A673 (cell line): ENCODE data around the gene SLC25A11. TPM values are rescaled to one million over a fixed set of nuclear protein-coding genes. Genes with fewer than 3 reads are reported as not detected.

Experiments used
- BruUV-seq: library from RNA; stranded (reverse); fragments of 400-500 nt; replicated peaks from 2 replicates; lab custom pipeline; 2021; lab: Mats Ljungman, UMichigan
- CTCF ChIA-PET: fragments of 300-600 bp; sonication (Branson Sonifier 250); formaldehyde crosslinking; loops from one replicate; lab custom pipeline; 2022; ENCODE audit warnings: antibody characterized with exemption; lab: Charles Lee
- POLR2A ChIA-PET: fragments of 300-600 bp; sonication (Branson Sonifier 250); formaldehyde crosslinking; loops from one replicate; lab custom pipeline; 2022; ENCODE audit warnings: antibody characterized with exemption; ENCODE audit not compliant: low non-redundant PET; lab: Charles Lee
- DNase-seq: peaks from one replicate; pipeline ENCODE4 v3.0.0-alpha.2; 2015; ENCODE audit warnings: low spot score
- H3K27ac ChIP-seq: fragments of 200-600 bp; sonication (generic); 2 replicates; pipeline ENCODE4 v1.5.1; 2016; ENCODE audit warnings: mixed run types, low read depth, mild to moderate bottlenecking, mixed read lengths, antibody characterized with exemption, low read length; ENCODE audit not compliant: poor library complexity, severe bottlenecking
- H3K27me3 ChIP-seq: fragments of 200-600 bp; sonication (generic); replicated peaks from 2 replicates; pipeline ENCODE4 v1.6.1; 2017; ENCODE audit warnings: mixed run types, low read depth, mild to moderate bottlenecking, mixed read lengths, antibody characterized with exemption, low read length; ENCODE audit not compliant: insufficient read depth, poor library complexity
- H3K36me3 ChIP-seq: fragments of 200-600 bp; sonication (generic); 2 replicates; pipeline ENCODE4 v1.6.1; 2016; ENCODE audit warnings: mixed run types, mild to moderate bottlenecking, mixed read lengths, antibody characterized with exemption, low read length; ENCODE audit not compliant: insufficient read depth, poor library complexity, severe bottlenecking
- H3K4me1 ChIP-seq: fragments of 200-600 bp; sonication (generic); 2 replicates; pipeline ENCODE4 v1.6.1; 2017; ENCODE audit warnings: mixed run types, mild to moderate bottlenecking, mixed read lengths, antibody characterized with exemption, low read length; ENCODE audit not compliant: insufficient read depth, poor library complexity, severe bottlenecking
- H3K4me3 ChIP-seq: fragments of 200-600 bp; sonication (generic); 2 replicates; pipeline ENCODE4 v1.5.1; 2016; ENCODE audit warnings: low read depth, mixed run types, mild to moderate bottlenecking, mixed read lengths, low read length; ENCODE audit not compliant: poor library complexity, severe bottlenecking
- H3K9me3 ChIP-seq: fragments of 200-600 bp; sonication (generic); 2 replicates; pipeline ENCODE4 v1.6.1; 2016; ENCODE audit warnings: mixed run types, low read depth, mild to moderate bottlenecking, mixed read lengths, antibody characterized with exemption, low read length; ENCODE audit not compliant: poor library complexity, severe bottlenecking
- EZH2 ChIP-seq: fragments of 200-600 bp; sonication (generic); IDR thresholded peaks from 2 replicates; pipeline ENCODE4 v1.6.1; 2017; ENCODE audit warnings: borderline replicate concordance, low read depth, mild to moderate bottlenecking, mixed read lengths, antibody characterized with exemption, low read length; ENCODE audit not compliant: poor library complexity, severe bottlenecking
- intact Hi-C: fragments of 100-400 bp; cut with micrococcal nuclease; formaldehyde crosslinking; loops from one replicate; pipeline ENCODE4 v1.10.0; 2022; ENCODE audit not compliant: unreplicated experiment
- total RNA-seq: library from RNA; stranded (reverse); gene quantifications from 2 replicates; pipeline ENCODE4 v1.2.3, GENCODE V29; 2021
- TF ChIP-seq, protein P1 (sequence below): fragments of 300-800, 200-600 bp; sonication (generic); conservative IDR thresholded peaks from 2 replicates; pipeline ENCODE4 v1.5.1; 2017; ENCODE audit warnings: low read depth, mild to moderate bottlenecking, antibody characterized with exemption, low read length, moderate library complexity, mixed read lengths

SLC25A11 gene
- total RNA-seq, 1 experiment from 2014 or later = 113 TPM

DNA sequence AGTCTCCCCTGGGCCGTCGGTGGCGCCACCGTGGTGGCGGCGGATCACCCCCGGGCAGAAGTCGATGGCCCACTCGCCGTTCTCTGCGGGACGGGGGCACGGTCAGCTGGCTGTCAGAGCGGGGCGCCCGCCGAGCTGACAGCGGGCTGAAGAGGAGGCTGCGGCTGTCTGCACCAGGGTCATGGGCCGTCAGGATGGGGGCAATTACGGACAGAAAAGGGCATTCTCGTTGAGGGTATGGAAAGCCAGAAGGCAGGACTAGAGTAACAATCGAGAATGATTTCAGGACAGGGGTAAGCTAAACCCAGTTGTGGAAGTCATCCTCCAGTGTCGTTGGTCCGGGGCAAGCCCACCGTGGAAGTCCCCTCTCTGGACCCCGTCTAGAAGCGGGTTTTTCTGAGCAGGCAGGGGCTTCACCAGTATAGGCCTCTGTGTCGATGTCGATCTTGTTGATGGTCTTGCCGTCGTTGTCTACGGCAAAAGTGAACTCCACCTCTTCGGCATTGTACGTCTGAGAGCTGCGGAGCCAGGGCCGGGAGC is 38.7 kb downstream of the SLC25A11 start:
- CTCF ChIA-PET = no interaction called here
- Histone ChIP-seq H3K4me1 (peaks cover 13% of the 10 kb centered on the region), H3K9me3 (no peaks in the 10 kb centered on the region), H3K27ac (no peak overlapping the region), H3K27me3 (no peaks in the 10 kb centered on the region), H3K4me3 (no peak overlapping the region), H3K36me3 (peaks cover 5% of the 10 kb centered on the region)
- DNase-seq = no peak
- TF ChIP-seq EZH2 = no peak
- TF ChIP-seq, protein P1, sequence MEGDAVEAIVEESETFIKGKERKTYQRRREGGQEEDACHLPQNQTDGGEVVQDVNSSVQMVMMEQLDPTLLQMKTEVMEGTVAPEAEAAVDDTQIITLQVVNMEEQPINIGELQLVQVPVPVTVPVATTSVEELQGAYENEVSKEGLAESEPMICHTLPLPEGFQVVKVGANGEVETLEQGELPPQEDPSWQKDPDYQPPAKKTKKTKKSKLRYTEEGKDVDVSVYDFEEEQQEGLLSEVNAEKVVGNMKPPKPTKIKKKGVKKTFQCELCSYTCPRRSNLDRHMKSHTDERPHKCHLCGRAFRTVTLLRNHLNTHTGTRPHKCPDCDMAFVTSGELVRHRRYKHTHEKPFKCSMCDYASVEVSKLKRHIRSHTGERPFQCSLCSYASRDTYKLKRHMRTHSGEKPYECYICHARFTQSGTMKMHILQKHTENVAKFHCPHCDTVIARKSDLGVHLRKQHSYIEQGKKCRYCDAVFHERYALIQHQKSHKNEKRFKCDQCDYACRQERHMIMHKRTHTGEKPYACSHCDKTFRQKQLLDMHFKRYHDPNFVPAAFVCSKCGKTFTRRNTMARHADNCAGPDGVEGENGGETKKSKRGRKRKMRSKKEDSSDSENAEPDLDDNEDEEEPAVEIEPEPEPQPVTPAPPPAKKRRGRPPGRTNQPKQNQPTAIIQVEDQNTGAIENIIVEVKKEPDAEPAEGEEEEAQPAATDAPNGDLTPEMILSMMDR = no peak
- POLR2A ChIA-PET = no interaction called here
- TSS peak; percentile 13 for BruUV-seq
- intact Hi-C loops = loop anchor here (5.0 kb wide), 1 partner anchor 169 kb away; the partner anchor contains the start of gene MED11

DNA sequence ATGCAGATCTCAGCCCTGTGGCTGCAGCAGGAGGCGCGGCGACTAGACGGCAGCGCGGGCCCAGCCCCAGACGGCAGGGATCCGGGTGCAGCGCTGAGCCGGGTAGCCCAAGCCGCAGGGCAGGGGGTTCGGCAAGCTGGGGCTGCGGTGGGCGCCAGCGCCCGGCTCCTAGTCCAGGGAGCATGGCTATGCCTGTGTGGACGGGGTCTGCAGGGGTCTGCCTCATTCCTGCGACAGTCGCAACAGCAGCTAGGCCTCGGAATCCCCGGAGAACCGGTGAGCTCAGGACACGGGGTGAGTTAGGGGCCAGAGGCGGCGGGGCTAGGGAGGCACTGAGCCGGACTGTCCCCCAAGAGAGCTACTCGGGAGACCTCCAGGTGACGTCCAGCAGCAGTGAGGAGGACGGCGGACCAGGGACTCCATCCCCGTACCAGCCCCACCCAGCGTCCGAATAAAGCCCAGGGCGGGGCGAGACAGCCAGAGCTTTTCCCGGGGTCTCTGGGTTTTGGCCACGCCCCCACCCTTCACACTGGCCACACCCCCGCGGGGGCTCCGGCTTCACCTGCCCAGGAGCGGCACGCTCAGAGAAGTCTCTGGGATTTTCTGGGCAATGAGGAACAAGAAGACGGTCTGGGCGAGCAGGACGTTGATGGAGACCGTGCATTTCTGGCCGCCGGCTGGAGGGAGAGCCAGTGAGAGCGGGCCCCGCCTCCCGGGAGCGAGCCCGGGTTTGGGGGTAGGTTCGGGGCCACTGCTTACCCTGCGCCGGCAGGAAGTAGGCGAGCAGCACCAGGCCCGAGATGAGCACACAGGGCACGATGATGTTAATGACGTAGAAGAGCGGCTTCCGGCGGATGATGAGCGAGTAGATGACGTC is 39.4 kb downstream of the SLC25A11 start:
- DNase-seq = no peak
- Histone ChIP-seq H3K27ac (peak overlapping the region; percentile 89), H3K9me3 (no peaks in the 10 kb centered on the region), H3K36me3 (peaks cover 7% of the 10 kb centered on the region), H3K4me1 (peaks cover 13% of the 10 kb centered on the region), H3K27me3 (no peaks in the 10 kb centered on the region), H3K4me3 (peak overlapping the region; percentile 52)
- CTCF ChIA-PET = no interaction called here
- POLR2A ChIA-PET = no interaction called here
- TF ChIP-seq, protein P1 = no peak
- TF ChIP-seq EZH2 = no peak
- no TSS peak for BruUV-seq
- intact Hi-C loops = loop anchor here (5.0 kb wide), 1 partner anchor 168 kb away; the partner anchor contains the start of gene MED11

DNA sequence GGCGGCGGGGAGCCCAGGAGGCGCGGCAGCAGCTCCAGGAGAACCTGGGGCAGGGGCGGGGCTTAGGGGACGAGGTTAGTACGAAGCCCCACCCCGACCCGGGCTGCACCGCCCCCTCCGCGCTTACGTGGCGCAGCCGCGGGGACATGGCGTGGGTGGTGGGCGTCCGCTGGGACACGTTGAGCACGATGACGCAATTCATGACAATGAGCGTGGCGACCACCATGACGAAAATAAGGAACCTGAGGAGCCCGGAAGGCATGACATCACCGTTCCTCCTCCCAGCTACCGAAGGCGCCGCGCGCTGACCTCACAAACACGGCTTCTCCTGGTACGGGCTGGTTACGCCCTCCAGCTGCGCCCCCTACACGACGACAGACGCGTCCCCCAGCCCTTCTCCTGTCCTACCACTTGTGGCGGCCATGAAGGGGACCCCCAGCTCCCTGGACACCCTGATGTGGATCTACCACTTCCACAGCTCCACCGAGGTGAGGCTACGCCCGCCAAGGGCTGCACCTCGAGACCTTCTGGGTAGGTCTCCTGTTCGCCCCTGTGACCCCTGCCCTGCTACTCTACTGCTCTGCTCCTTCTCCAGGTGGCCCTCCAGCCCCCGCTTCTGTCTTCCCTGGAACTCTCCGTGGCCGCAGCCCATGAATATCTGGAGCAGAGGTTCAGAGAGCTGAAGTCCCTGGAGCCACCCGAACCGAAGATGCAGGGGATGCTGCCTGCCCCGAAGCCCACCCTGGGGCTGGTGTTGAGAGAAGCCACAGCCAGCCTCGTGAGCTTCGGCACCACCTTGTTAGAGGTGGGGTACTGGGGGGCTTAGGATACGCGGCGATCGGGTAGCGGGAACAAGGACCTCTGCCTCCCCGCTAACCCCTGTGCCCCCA is 40.3 kb downstream of the SLC25A11 start, which contains the start of gene C17orf107:
C17orf107 (plus strand) TSS at position 196 of the 890 bp plus-strand sequence; CDS start at position 423, 227 bp downstream.
- Histone ChIP-seq H3K4me1 (peaks cover 13% of the 10 kb centered on the region), H3K4me3 (peak within 1 kb of the TSS; percentile 52), H3K27ac (peak within 1 kb of the TSS; percentile 89), H3K27me3 (no peaks in the 10 kb centered on the region), H3K9me3 (no peaks in the 10 kb centered on the region), H3K36me3 (peaks cover 16% of the 10 kb centered on the region)
- intact Hi-C loops = loop anchor here (5.0 kb wide), 1 partner anchor 167 kb away; the partner anchor contains the start of gene MED11
- ChIA-PET POLR2A (no interaction called here), CTCF (interaction anchor here (0.6 to 1.2 kb wide), 4 partner anchors 22 to 333 kb away, joined by 3 to 4 read pairs (median 3); no protein-coding TSS in a partner anchor)
- TF ChIP-seq EZH2 = no peak
- TF ChIP-seq, protein P1 = no peak
- no TSS peak for BruUV-seq
- peak; percentile 91 for DNase-seq
